Adrenal gland (tissue), 12 donors: ENCODE data around the gene SSC5D. TPM values are rescaled to one million over a fixed set of nuclear protein-coding genes. Genes with fewer than 3 reads are reported as not detected.

Experiments used
- DNase-seq, 7 donors: peaks; one replicate each; pipeline ENCODE4 v3.0.0-alpha.2; 2019 to 2020
- H3K27ac ChIP-seq, 5 donors: fragments of 200-600 bp; sonication (generic) in 4 of 5; 1 replicate in 3 of 5; 2 replicates in 2 of 5; pipeline versions ENCODE4 v1.5.1 to v1.8.0; 2016 to 2020; ENCODE audit warnings: mild to moderate bottlenecking in 1 of 5
- H3K27me3 ChIP-seq: fragments of 200-600 bp; 2 replicates; pipeline ENCODE4 v1.8.0; 2021
- H3K36me3 ChIP-seq, 2 donors: fragments of 200-600 bp; replicated peaks in 1 of 2; 1 replicate in 1 of 2; 2 replicates in 1 of 2; pipeline versions ENCODE4 v1.5.1 to v1.8.0; 2018 to 2022
- H3K4me1 ChIP-seq, 2 donors: fragments of 200-600 bp; replicated peaks in 1 of 2; 1 replicate in 1 of 2; 2 replicates in 1 of 2; pipeline versions ENCODE4 v1.5.1 to v1.8.0; 2018 to 2021
- H3K4me3 ChIP-seq, 4 donors: fragments of 200-600 bp; sonication (generic) in 3 of 4; one replicate each; pipeline ENCODE4 v1.5.1; 2016 to 2018
- H3K9me3 ChIP-seq, 3 donors: fragments of 200-600 bp; sonication (generic) in 1 of 3; replicated peaks in 1 of 3; 1 replicate in 2 of 3; 2 replicates in 1 of 3; pipeline versions ENCODE4 v1.5.1 to v1.8.0; 2016 to 2021
- CTCF ChIP-seq, 6 experiments: fragments of 450-650 bp in 4 of 6; fragments of 200-600 bp in 2 of 6; sonication (generic) in 1 of 6; IDR thresholded peaks; 1 replicate in 5 of 6; 2 replicates in 1 of 6; pipeline versions ENCODE4 v1.5.1 to v1.8.0; 2016 to 2021; ENCODE audit warnings: antibody characterized with exemption in 6 of 6, mild to moderate bottlenecking in 2 of 6, moderate library complexity in 1 of 6
- POLR2A ChIP-seq, 2 donors: fragments of 450-650 bp; IDR thresholded peaks; one replicate each; pipeline ENCODE4 v1.6.1; 2017; ENCODE audit warnings: antibody characterized with exemption in 2 of 2, mild to moderate bottlenecking in 2 of 2, moderate library complexity in 1 of 2
- WGBS, 4 donors: extraction: QIAGEN DNeasy Blood & Tissue Kit in 2 of 4; methylation state at CpG; one replicate each; pipeline versions ENCODE4 v1.1.5 to v1.1.7; 2013 to 2017; 5-methylcytosine and 5-hydroxymethylcytosine counted together
- intact Hi-C, 2 donors: fragments of 100-400 bp; cut with DNase I; formaldehyde crosslinking; loops; one replicate each; pipeline versions ENCODE4 v1.14.1 to v1.15.0; 2022 to 2023
- polyA plus RNA-seq, 3 donors: library from polyadenylated mRNA; stranded (reverse); fragments of 200-250 nt in 2 of 3; fragments of 350-450 nt in 1 of 3; fragmentation: Illumina TruSeq in 1 of 3; extraction: RNeasy Lipid Tissue Mini Kit (QIAGEN cat#74804) in 1 of 3; gene quantifications; one replicate each; pipeline ENCODE4 v1.2.3, GENCODE V29; 2013 to 2014
- total RNA-seq, 9 donors: library from RNA; depleted of rRNA in 4 of 9; stranded (reverse); fragments of >200 nt in 4 of 9; fragments of 120-200 nt in 1 of 9; fragmentation: NEBNext Ultra II Directional in 1 of 9; extraction: Animal tissue kit (Norgen Biotek cat#: 25700) in 1 of 9; gene quantifications; one replicate each; pipeline versions ENCODE4 v1.1.0 to v1.2.4, GENCODE V29; 2013 to 2023
- donor health status: healthy with polysubstance abuse.
- donor health status: Bipolar disorder and iron deficiency.
- donor health status: DM: yes; HTN: yes; CAD: no.
- donor health status: DM: no; HTN: no; CAD: no.
- donor health status: DM: no; HTN: no; CAD: no.
- donor health status: DM: yes; HTN: yes; CAD: no.

SSC5D gene
- total and polyA plus RNA-seq, 12 donors, result 0.33 to 10.0 (median 4.4) TPM

- Histone ChIP-seq H3K27ac (no peak overlapping the region), H3K4me1 (peaks cover 5 to 23% of the 10 kb centered on the region in 2 donors), H3K36me3 (peaks cover 0 to 10% of the 10 kb centered on the region in 2 donors), H3K9me3 (no peaks in the 10 kb centered on the region), H3K27me3 (no peaks in the 10 kb centered on the region), H3K4me3 (no peak overlapping the region)
- peak in 2 of 7 donors; percentile 21 to 30 for DNase-seq
- intact Hi-C loops, result no loop called here
- TF ChIP-seq CTCF (IDR thresholded peaks at IDR 0.05) (no peak), POLR2A (IDR thresholded peaks at IDR 0.05) (no peak)
- 81 to 87% (median 84%) methylated on average over 13 of the region's 13 CpGs for WGBS, 4 donors
Measured at GRCh38 chr19:55477905-55478304, 10.3 kb upstream of the SSC5D start.

GRCh38 chr19:55478364-55478763 lies 9.9 kb upstream of the SSC5D start:
- DNase-seq, result peak in 1 of 7 donors; percentile 26
- peaks cover 0 to 11% of the 10 kb centered on the region in 2 donors for H3K36me3 ChIP-seq
- no peaks in the 10 kb centered on the region for H3K9me3 ChIP-seq
- H3K27me3 ChIP-seq, result no peaks in the 10 kb centered on the region
- H3K4me1 ChIP-seq, result peaks cover 5 to 23% of the 10 kb centered on the region in 2 donors
- intact Hi-C loops, result no loop called here
- TF ChIP-seq POLR2A (IDR thresholded peaks at IDR 0.05) (no peak), CTCF (IDR thresholded peaks at IDR 0.05) (no peak)
- 89 to 93% (median 91%) methylated on average over 12 of the region's 12 CpGs for WGBS, 4 donors
- no peak overlapping the region for H3K4me3 ChIP-seq
- no peak overlapping the region for H3K27ac ChIP-seq

GRCh38 chr19:55479045-55479444 lies 9.2 kb upstream of the SSC5D start:
- peak in 1 of 7 donors; percentile 25 for DNase-seq
- 87 to 93% (median 88%) methylated on average over 17 of the region's 17 CpGs for WGBS, 4 donors
- no peak overlapping the region for H3K4me3 ChIP-seq
- no peak overlapping the region for H3K27ac ChIP-seq
- intact Hi-C loops, result no loop called here
- H3K36me3 ChIP-seq, result peaks cover 0 to 15% of the 10 kb centered on the region in 2 donors
- TF ChIP-seq CTCF (IDR thresholded peaks at IDR 0.05) (no peak), POLR2A (IDR thresholded peaks at IDR 0.05) (no peak)
- H3K27me3 ChIP-seq, result no peaks in the 10 kb centered on the region
- H3K4me1 ChIP-seq, result peaks cover 5 to 24% of the 10 kb centered on the region in 2 donors
- no peaks in the 10 kb centered on the region for H3K9me3 ChIP-seq

GRCh38 chr19:55479451-55480230 lies 8.6 kb upstream of the SSC5D start:
- DNase-seq, result peak in 3 of 7 donors; percentile 24 to 53 (median 42)
- Histone ChIP-seq H3K4me3 (no peak overlapping the region), H3K36me3 (peaks cover 0 to 15% of the 10 kb centered on the region in 2 donors), H3K27ac (peak overlapping the region in 1 of 5 donors; percentile 52), H3K27me3 (no peaks in the 10 kb centered on the region), H3K4me1 (peaks cover 11 to 30% of the 10 kb centered on the region in 2 donors), H3K9me3 (no peaks in the 10 kb centered on the region)
- TF ChIP-seq CTCF (IDR thresholded peaks at IDR 0.05), result no peak
- TF ChIP-seq POLR2A (IDR thresholded peaks at IDR 0.05), result no peak
- WGBS, 4 donors, result 58 to 66% (median 63%) methylated on average over 13 to 15 of the region's 15 CpGs
- intact Hi-C loops, result no loop called here
